GM21786 (cell line): Measurements from ENCODE around the gene JCHAIN.
"Not testable (repeated sequence)": the region's sequence is repeated elsewhere in the genome, so short reads cannot be mapped to it uniquely, and the experiment has no call there.

Source experiments
- ATAC-seq: cut with Tn5 transposase; IDR thresholded peaks from one replicate; pipeline ENCODE4 v1.9.1; 2021; ENCODE audit not compliant: unreplicated experiment

JCHAIN gene

GRCh38 chr4:70666369-70666768 is at the start of gene JCHAIN:
Gene JCHAIN, minus strand, starts transcription at chr4:70666508. Its CDS starts 18 bp downstream, at chr4:70666490.
- ATAC-seq = no peak

- peak; percentile 10 for ATAC-seq
Measured at GRCh38 chr4:70715097-70715496, 48.8 kb upstream of the JCHAIN start.

- ATAC-seq = peak; percentile 58
Measured at GRCh38 chr4:70714079-70714887, 48.0 kb upstream of the JCHAIN start.

GRCh38 chr4:70713453-70714078 is 47.3 kb upstream of the JCHAIN start:
- ATAC-seq = peak; percentile 27

- no peak for ATAC-seq
Measured at GRCh38 chr4:70712604-70713452, 46.5 kb upstream of the JCHAIN start.

GRCh38 chr4:70712150-70712549 is 45.8 kb upstream of the JCHAIN start:
- ATAC-seq = no peak

GRCh38 chr4:70711599-70711998 is 45.3 kb upstream of the JCHAIN start:
- ATAC-seq = no peak

GRCh38 chr4:70709611-70710205 is 43.4 kb upstream of the JCHAIN start:
- no peak for ATAC-seq

- no peak for ATAC-seq
Measured at GRCh38 chr4:70706516-70706915, 40.2 kb upstream of the JCHAIN start.

GRCh38 chr4:70706044-70706461 is 39.7 kb upstream of the JCHAIN start:
- ATAC-seq = no peak

GRCh38 chr4:70705183-70706043 is 39.1 kb upstream of the JCHAIN start:
- peak; percentile 46 for ATAC-seq

GRCh38 chr4:70704931-70705182 is 38.5 kb upstream of the JCHAIN start:
- peak; percentile 19 for ATAC-seq

- peak; percentile 61 for ATAC-seq
Measured at GRCh38 chr4:70704215-70704930, 38.1 kb upstream of the JCHAIN start.

- ATAC-seq = no peak
Measured at GRCh38 chr4:70703619-70704214, 37.4 kb upstream of the JCHAIN start.

- not testable (repeated sequence) for ATAC-seq
Measured at GRCh38 chr4:70702592-70702991, 36.3 kb upstream of the JCHAIN start.

GRCh38 chr4:70701271-70701670 is 35.0 kb upstream of the JCHAIN start:
- ATAC-seq = no peak

- ATAC-seq = no peak
Measured at GRCh38 chr4:70700712-70701111, 34.4 kb upstream of the JCHAIN start.

GRCh38 chr4:70698435-70698834 is 32.1 kb upstream of the JCHAIN start:
- not testable (repeated sequence) for ATAC-seq

GRCh38 chr4:70694633-70695032 is 28.3 kb upstream of the JCHAIN start:
- not testable (repeated sequence) for ATAC-seq
